GM12892 (cell line): ENCODE measurements around the gene OBP2A.

Source experiments
- POLR2A ChIP-seq: IDR thresholded peaks from 2 replicates; pipeline ENCODE4 v1.6.1; 2011; ENCODE audit warnings: low read depth, low read length, control low read depth
- POLR2AphosphoS5 ChIP-seq: IDR thresholded peaks from 2 replicates; pipeline ENCODE4 v1.6.1; 2011; ENCODE audit warnings: low read depth, low read length, control low read depth
- TAF1 ChIP-seq: IDR thresholded peaks from 2 replicates; pipeline ENCODE4 v1.6.1; 2011; ENCODE audit warnings: low read depth, mild to moderate bottlenecking, control low read depth, low read length, borderline replicate concordance

DNA sequence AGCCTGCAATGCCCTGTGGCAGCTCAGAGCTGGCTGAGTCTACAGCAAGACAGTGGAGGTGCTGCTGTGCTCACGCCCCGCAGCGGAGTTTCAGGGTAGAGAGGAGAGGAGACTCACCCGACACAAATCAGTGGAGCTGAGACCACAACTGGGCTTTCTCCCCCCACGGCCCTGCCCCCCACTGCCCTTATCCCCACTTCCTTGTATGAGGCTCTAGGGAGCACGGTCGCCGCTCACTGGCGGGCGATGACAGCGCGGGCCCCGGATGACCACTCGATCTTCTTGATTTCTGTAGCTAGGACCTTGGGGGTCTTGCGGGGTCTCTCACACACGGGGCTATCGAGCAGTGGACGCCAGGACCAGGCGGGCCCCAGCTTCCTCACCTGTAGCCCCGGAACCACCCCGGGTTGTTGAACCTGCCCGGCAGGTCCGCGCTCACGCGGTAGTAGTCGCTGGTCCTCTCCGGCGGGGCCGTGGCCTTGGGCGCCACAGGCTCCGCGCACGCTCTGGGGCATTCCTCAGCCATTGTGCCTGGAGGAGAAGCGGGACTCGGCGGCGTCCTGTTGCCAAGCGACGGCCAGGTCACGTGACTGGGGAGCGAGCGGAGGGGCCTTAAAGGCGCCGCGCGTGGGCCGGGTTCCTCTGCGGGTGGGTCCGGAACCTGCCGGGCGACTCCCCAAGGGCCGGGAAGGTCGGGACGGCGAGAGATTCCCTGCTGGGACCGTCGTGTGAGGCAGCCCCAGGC lies 46.4 kb upstream of the OBP2A start:
- TF ChIP-seq POLR2A (no peak), POLR2AphosphoS5 (no peak), TAF1 (no peak)
